HepG2 (cell line): ENCODE data around the gene MEGF11. TPM values are rescaled to one million over a fixed set of nuclear protein-coding genes. Genes with fewer than 3 reads are reported as not detected.

Source experiments
- CBX2 ChIP-seq, 2 experiments: fragments of 200-600 bp in 1 of 2; sonication (generic); formaldehyde crosslinking in 1 of 2; IDR thresholded peaks; 2 replicates each; pipeline versions ENCODE4 v1.7.0 to v1.8.1; 2018 to 2022; ENCODE audit warnings: low read depth in 2 of 2, low read length in 1 of 2, mild to moderate bottlenecking in 1 of 2, missing genetic modification reagents in 1 of 2
- MZF1 ChIP-seq: sonication (generic); formaldehyde crosslinking; IDR thresholded peaks from 2 replicates; pipeline ENCODE4 v1.8.1; 2023; ENCODE audit warnings: mild to moderate bottlenecking, missing genetic modification reagents, borderline replicate concordance
- NFKB2 ChIP-seq: sonication (generic); formaldehyde crosslinking; IDR thresholded peaks from 2 replicates; pipeline ENCODE4 v1.4.0; 2020; ENCODE audit warnings: missing genetic modification reagents, borderline replicate concordance
- SAFB2 ChIP-seq: sonication (generic); formaldehyde crosslinking; IDR thresholded peaks from 2 replicates; pipeline ENCODE4 v1.5.1; 2020; ENCODE audit warnings: missing genetic modification reagents, low read depth, mild to moderate bottlenecking, borderline replicate concordance
- ZEB1 ChIP-seq: IDR thresholded peaks from 2 replicates; pipeline ENCODE4 v1.6.1; 2012; ENCODE audit warnings: mild to moderate bottlenecking, low read depth, inconsistent platforms; ENCODE audit not compliant: insufficient replicate concordance
- ZMAT3 ChIP-seq: sonication (generic); formaldehyde crosslinking; conservative IDR thresholded peaks from 2 replicates; pipeline ENCODE4 v1.7.0; 2021; ENCODE audit warnings: missing genetic modification reagents
- ZNF138 ChIP-seq: sonication (generic); formaldehyde crosslinking; IDR thresholded peaks from 2 replicates; pipeline ENCODE4 v1.5.0; 2020; ENCODE audit warnings: mild to moderate bottlenecking, low read depth, missing genetic modification reagents
- ZNF430 ChIP-seq: sonication (generic); formaldehyde crosslinking; IDR thresholded peaks from 2 replicates; pipeline ENCODE4 v1.9.0; 2021; ENCODE audit warnings: mild to moderate bottlenecking, missing genetic modification reagents
- ZNF572 ChIP-seq: sonication (generic); formaldehyde crosslinking; IDR thresholded peaks from 2 replicates; pipeline ENCODE4 v1.5.1; 2020; ENCODE audit warnings: mild to moderate bottlenecking, missing genetic modification reagents
- ZNF720 ChIP-seq: sonication (generic); formaldehyde crosslinking; IDR thresholded peaks from 2 replicates; pipeline ENCODE4 v1.4.0; 2020; ENCODE audit warnings: missing genetic modification reagents
- ZNF782 ChIP-seq: sonication (generic); formaldehyde crosslinking; IDR thresholded peaks from 2 replicates; pipeline ENCODE4 v1.4.0; 2020; ENCODE audit warnings: missing genetic modification reagents, mild to moderate bottlenecking, borderline replicate concordance
- polyA plus RNA-seq, 8 experiments: library from polyadenylated mRNA; depleted of rRNA in 3 of 8; stranded (reverse) in 7 of 8; unstranded in 1 of 8; fragments of >200 nt; fragmentation: Illumina TruSeq in 4 of 8; extraction: Trizol in 4 of 8; gene quantifications; 2 replicates each; pipeline versions ENCODE4 v1.2.1 to v1.2.3, GENCODE V29; 2011 to 2016; ENCODE audit warnings: low read depth in 4 of 8, missing spikeins in 1 of 8, mixed read lengths in 1 of 8; ENCODE audit not compliant: insufficient read depth in 1 of 8
- total RNA-seq, 5 experiments: library from RNA; depleted of rRNA; stranded (reverse); fragments of >200 nt; fragmentation: Illumina TruSeq; extraction: Trizol; gene quantifications; 2 replicates each; pipeline ENCODE4 v1.2.3, GENCODE V29; 2016; ENCODE audit warnings: low read depth in 1 of 5
- TF ChIP-seq, protein P1 (sequence below): sonication (generic); formaldehyde crosslinking; conservative IDR thresholded peaks from 2 replicates; pipeline ENCODE4 v1.8.0; 2022; ENCODE audit warnings: mild to moderate bottlenecking, moderate library complexity, missing genetic modification reagents
- TF ChIP-seq, protein P2 (sequence below): IDR thresholded peaks from 2 replicates; pipeline ENCODE4 v1.6.1; 2016

MEGF11 gene
- total and polyA plus RNA-seq, 2 of the 13 experiments (the other 11 are each of a cell fraction or from before 2014, with no cell fraction given) = not detected

DNA sequence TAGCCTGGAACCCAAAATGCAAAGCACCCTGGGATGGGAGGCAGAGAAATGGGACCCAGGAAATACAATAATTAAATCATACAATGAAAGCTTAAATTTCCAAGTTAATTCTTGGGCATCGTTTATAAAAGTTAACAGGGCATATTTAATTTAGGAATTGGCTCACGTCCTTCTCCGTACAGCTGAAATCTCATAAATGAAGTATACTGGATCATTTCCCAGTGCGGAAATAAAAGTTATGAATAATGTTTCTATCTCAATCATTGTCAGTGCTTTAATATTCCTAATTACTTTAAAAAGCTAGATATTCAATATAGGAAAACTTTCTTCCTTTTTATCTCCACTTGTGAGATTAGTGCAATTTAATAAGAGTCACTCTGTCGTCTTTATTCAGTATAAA lies 164.0 kb downstream of the MEGF11 start (continued):
- no peak for TF ChIP-seq ZNF782 (CRISPR knock-in tag)
- no peak for TF ChIP-seq CBX2 (IDR thresholded peaks at IDR 0.05; ENCODE audit: low read depth, low read length)
- no peak for TF ChIP-seq CBX2 (CRISPR knock-in tag; IDR thresholded peaks at IDR 0.05; ENCODE audit: low read depth)
- TF ChIP-seq, protein P1, sequence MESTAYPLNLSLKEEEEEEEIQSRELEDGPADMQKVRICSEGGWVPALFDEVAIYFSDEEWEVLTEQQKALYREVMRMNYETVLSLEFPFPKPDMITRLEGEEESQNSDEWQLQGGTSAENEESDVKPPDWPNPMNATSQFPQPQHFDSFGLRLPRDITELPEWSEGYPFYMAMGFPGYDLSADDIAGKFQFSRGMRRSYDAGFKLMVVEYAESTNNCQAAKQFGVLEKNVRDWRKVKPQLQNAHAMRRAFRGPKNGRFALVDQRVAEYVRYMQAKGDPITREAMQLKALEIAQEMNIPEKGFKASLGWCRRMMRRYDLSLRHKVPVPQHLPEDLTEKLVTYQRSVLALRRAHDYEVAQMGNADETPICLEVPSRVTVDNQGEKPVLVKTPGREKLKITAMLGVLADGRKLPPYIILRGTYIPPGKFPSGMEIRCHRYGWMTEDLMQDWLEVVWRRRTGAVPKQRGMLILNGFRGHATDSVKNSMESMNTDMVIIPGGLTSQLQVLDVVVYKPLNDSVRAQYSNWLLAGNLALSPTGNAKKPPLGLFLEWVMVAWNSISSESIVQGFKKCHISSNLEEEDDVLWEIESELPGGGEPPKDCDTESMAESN (CRISPR knock-in tag) = no peak
- no peak for TF ChIP-seq ZEB1
- TF ChIP-seq SAFB2 (CRISPR knock-in tag) = no peak
- TF ChIP-seq MZF1 = no peak
- TF ChIP-seq ZNF430 = no peak
- no peak for TF ChIP-seq NFKB2
- TF ChIP-seq ZNF138 (CRISPR knock-in tag) = no peak
- TF ChIP-seq ZMAT3 (CRISPR knock-in tag) = no peak
- TF ChIP-seq, protein P2, sequence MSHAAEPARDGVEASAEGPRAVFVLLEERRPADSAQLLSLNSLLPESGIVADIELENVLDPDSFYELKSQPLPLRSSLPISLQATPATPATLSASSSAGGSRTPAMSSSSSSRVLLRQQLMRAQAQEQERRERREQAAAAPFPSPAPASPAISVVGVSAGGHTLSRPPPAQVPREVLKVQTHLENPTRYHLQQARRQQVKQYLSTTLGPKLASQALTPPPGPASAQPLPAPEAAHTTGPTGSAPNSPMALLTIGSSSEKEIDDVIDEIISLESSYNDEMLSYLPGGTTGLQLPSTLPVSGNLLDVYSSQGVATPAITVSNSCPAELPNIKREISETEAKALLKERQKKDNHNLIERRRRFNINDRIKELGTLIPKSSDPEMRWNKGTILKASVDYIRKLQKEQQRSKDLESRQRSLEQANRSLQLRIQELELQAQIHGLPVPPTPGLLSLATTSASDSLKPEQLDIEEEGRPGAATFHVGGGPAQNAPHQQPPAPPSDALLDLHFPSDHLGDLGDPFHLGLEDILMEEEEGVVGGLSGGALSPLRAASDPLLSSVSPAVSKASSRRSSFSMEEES (CRISPR knock-in tag) = no peak
- TF ChIP-seq ZNF720 = no peak
- TF ChIP-seq ZNF572 (CRISPR knock-in tag) = no peak
